Hematopoietic multipotent progenitor cell treated with erythropoietin and hydrocortisone succinate and interleukin-3 and kit ligand, for 17 days (in vitro differentiated cells): ENCODE data around the gene BCKDK.
"Not testable (repeated sequence)": the region's sequence is repeated elsewhere in the genome, so short reads cannot be mapped to it uniquely, and the experiment has no call there.

Source experiments
- DNase-seq: peaks from one replicate; pipeline ENCODE4 v3.0.0-alpha.2; 2015; ENCODE audit warnings: low spot score

The BCKDK gene

GRCh38 chr16:31142109-31143010 lies 34.2 kb downstream of the BCKDK start:
- peak; percentile 97 for DNase-seq

GRCh38 chr16:31143011-31143693 lies 35.0 kb downstream of the BCKDK start:
- no peak for DNase-seq

DNA sequence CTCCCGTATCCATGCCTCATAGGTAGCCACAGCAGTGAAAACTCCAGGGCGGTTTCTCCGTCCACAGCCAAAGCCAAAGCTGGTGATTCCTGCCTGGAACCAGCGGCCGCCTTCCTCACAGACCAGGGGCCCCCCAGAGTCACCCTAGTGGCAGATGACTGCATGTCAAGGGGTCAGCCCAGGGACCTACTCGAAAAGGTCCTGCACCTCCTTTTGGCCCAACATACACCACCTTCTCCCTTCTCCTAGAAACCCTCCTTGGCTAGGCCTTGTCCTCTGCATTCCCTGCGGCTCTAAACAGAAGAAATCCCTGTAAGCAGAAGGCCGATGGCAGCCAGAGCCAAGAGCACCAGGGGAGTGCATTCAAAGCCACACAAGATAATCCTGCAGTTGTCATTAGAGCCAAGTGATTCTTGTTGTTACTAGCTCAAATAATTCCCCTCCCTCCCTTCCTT lies 35.5 kb downstream of the BCKDK start:
- DNase-seq, result no peak

- not testable (repeated sequence) for DNase-seq
Observed at GRCh38 chr16:31144418-31144817, 36.2 kb downstream of the BCKDK start.

DNA sequence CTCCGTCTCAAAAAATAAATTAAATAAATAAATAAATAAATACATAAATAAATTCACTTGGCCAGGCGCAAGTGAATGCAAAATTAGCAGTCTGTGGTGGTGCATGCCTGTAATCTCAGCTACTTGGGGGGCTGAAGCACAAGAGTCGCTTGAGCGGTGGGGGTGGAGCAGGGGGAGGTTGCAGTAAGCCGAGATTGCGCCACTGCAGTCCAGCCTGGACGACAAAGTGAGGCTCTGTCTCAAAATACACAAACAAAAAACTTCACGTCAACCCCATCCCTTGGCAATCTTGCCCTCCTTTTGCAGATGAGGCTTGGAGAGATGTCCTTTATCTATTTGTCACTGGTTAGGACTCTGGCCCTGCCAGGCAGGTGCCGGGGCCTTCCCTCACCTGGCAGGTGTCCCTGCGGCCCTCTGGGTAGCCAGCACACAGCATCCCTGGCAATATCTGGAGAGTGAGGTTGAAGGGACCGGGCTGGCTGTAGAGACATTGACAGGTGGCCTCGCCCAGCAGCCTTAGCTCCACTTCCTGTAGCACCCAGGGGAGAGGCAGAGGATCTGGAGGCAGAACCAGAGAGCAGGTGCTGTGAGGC lies 37.3 kb downstream of the BCKDK start:
- DNase-seq, result no peak

DNA sequence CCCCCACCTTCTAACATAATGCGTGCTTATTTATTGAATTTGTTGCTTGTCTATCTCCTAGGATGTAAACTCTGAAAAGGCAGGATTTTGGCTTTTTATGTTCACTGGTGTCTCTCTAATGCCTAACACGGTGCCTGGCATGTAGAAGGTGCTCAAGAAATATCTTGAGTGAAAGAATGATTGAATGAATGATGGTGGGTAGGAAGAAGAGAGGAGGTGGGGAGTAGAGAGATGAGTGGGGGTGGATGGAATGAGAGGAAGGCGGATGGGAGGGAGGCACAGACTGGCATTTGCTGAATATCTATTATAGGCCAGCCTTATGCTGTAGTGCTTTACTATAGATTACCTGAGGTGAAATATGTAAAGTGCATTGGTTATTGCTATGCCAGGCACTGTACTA lies 39.4 kb downstream of the BCKDK start:
- DNase-seq, result no peak

GRCh38 chr16:31148281-31148728 lies 40.1 kb downstream of the BCKDK start:
- DNase-seq, result no peak

- DNase-seq, result no peak
Observed at GRCh38 chr16:31148896-31149295, 40.7 kb downstream of the BCKDK start.

DNA sequence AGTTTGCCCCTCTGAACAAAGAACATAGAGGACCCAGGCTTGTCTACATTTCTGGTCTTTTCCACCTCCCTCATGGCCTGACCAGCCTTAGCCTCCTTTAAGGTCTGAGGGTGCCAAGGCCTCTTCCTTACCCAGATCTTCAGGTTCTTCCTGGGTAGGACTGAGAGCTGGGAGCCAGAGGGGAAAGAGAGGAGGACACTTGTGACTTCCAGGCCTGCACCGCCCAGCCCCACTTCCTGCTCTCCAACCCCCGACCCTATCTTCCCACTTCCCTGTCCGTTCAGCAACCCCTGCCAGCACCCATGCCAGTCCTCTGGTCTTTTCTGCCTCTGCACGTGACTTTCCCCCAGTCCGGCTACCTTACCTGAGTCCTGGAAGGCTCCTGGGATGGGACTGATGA lies 41.1 kb downstream of the BCKDK start:
- DNase-seq, result no peak

DNA sequence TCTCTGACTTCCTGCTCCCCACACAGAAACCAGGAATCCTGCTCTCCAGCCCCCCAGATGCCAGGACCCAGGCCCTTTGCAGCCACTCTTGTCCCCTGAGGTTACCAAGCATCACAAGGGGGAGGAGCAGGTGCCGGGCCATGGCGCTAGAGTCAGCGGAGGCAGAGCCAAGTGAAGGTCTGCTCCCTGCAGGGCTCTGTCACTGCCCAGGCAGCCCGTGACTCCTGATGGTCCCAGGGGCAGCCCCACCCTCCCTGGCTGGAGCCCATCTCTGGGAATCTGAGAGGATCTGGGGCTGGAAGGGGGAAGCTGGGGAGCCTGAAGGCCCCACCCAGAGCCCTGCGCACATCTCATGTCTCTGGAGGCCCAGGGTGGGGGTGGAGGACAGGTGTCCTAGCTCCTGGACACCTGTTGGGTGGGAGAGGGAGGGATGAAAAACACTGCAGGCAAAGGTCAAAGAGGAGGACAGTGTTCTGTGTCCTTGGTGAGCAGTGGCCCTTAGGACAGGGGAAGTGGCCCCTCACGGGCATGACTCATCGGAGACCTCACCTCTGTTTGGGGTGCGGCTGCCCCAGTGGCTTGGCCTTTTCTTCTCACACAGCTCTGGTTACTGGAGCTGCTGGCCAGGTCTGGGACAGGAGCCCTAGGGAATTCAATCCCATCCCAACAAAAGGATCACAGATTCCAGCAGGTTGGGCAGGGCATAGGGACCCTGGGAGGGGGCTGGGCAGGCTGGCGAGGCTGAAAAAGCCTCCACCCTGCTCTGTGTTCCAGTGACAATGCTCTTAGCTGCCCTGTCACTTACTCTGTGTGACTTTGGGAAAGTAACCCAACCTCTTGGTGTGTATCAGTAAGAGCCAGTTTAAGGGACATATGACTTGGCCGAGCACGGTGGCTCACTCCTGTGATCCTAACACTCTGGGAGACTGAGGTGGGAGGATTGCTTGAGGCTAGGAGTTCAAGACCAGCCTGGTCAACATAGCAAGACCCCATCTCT lies 42.0 kb downstream of the BCKDK start, which contains the start of gene PRSS36:
Gene PRSS36, minus strand, starts transcription at position 173 of the 997 bp plus-strand sequence. Its CDS starts 31 bp downstream, at position 142.
- DNase-seq, result no peak

GRCh38 chr16:31150976-31151375 lies 42.8 kb downstream of the BCKDK start:
- DNase-seq, result not testable (repeated sequence)

GRCh38 chr16:31157136-31157535 lies 49.0 kb downstream of the BCKDK start:
- DNase-seq, result no peak
